Measurements from ENCODE around the gene PRKCQ. TPM values are rescaled to one million over a fixed set of nuclear protein-coding genes. Genes with fewer than 3 reads are reported as not detected.
"Not testable (repeated sequence)": the region's sequence is repeated elsewhere in the genome, so short reads cannot be mapped to it uniquely, and the experiment has no call there.

PRKCQ gene
- total RNA-seq, 1 experiment from 2014 or later: 6.8 TPM

DNA sequence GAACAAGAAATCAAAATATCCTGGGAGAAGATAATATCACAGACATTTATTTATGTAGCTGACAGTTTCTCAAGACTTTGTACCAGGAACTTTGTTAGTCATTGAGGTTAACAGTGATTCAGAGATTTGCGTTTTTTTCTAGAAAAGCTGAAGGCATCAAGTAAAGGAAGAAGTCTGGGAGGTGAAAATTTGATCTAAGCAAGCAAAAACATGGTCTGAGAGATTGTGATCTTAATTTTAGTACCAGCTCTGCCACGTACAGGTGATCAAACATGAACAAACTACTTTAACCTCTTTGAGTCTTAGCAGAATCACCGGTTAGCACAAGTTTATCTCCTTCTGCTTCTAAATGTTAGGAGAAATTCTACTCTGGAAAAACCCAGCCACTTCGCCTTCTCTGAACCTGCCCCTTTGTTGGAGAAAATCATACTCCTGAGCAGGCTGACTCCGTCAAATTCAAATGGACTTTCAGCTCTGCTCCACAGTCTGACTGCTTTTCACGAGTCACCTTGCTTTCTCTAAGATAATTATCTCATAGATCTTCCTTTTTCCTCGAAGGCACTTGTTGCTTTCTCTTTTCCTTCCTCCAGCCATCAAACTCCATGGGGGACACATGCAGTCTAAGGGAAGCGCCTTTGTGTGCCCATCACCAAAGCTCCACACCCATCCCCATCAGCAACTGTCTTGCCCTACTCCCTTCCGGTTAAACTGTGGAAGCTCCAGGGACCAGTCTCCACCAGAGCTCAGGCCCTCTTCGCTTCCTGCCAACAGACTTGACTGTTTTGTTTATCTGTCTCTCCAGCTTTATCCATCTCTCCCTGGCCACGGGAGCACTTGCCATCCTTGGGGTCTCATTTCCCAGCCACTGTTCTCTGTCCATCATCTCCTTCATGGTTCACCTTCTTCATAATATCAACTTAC lies 86.3 kb downstream of the PRKCQ start:
- DNase-seq (ENCODE audit: low spot score): no peak

- DNase-seq (ENCODE audit: low spot score): no peak
Measured at GRCh38 chr10:6492896-6493295, 87.2 kb downstream of the PRKCQ start.

DNA sequence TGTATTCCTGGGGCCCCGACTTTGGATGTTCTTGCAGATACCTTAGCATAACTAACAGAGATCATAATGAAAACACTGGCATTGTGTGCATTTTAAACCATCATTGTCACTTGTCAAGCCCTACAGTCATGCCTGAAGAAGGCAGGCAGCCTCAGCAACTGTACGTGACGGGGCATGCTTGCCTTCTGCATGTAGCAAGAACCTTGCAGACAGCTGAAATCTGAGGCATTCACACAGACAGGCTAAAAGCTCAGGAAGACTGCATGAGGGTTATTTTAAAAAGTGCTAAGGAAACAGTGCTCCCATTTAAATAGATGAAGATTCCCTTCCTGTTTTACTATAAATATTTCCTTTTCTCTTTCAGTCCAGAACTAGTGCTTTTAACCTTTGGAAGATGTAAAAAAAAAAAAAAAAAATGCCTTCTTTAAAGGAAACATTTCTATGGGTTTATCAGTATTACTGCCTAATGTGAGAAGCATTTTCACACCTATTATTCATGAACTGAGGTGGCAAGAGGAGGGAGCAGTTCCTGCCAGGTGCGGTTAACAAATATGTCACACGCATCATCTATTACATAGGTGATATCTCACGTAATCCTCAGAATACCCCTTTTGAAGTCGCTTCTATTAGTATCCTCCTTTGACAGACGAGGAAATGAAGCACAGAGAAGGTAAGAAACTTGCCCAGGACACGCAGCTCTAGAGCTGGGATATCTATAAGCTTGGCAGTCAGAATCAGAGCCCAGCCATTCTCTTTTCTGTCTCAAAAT lies 88.1 kb downstream of the PRKCQ start:
- DNase-seq (ENCODE audit: low spot score): no peak

GRCh38 chr10:6490614-6491013 lies 89.5 kb downstream of the PRKCQ start:
- no peak for DNase-seq (ENCODE audit: low spot score)

DNA sequence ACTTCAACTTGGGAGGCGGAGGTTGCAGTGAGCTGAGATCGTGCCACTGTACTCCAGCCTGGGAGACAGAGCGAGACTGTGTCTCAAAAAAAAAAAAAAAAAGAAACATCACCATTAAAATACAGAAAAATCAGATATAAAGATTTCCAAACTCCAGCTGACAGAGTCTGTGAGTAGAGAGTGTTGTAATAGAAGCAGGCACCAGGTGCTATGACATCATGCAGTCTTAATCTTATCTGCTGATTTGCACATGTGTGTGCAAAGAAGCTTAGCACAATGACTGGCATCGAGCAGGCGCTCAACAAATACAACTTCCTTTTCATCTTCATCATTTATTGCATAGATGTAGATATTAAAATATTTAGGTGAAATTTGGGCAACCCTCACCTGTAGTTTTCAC lies 92.2 kb downstream of the PRKCQ start:
- DNase-seq (ENCODE audit: low spot score): no peak

GRCh38 chr10:6486309-6486708 lies 93.8 kb downstream of the PRKCQ start:
- DNase-seq (ENCODE audit: low spot score): no peak

DNA sequence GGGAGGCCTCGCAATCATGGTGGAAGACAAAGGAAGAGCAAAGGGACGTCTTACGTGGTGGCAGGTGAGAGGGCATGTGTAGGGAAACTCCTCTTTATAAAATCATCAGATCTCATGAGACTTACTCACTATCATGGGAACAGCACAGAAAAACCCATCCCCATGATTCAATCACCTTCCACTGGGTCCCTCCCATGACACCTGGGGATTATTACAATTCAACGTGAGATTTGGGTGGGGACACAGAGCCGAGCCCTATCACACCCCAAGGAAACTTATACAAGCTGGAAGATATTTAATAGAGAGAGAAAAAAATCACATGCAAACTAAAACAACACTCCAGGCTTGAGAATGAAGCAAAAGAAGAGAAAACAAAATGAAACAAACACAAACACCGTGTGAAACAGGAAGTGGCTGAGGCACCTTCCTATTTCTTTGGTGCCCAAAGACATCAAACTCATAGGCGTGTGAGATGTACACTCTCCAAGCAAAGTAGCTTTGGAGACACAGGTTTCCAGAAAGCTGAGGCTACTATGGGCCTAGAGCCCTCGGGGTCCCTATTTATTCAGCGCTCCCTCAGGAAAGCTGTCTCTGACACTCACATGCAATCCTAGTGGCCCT lies 97.2 kb downstream of the PRKCQ start:
- DNase-seq (ENCODE audit: low spot score): no peak

DNA sequence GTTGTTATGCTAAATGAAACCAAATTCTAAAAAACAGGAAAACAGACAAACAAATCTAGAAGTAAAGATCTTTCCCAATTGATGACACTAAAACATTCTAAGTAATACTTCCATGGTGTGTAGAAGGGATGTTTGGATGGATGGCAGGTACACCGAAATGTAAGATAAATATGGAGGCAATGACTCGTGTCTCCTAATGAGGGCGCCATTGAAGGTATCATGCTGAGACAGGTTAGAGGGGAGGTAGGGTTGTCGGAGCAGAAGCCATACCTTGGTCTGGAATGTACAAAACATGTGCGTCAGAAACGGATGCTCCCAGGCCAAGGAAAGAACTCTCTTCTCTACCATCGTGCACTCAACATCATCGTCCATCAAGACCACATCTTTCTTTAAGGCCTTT lies 101.4 kb downstream of the PRKCQ start:
- no peak for DNase-seq (ENCODE audit: low spot score)

DNA sequence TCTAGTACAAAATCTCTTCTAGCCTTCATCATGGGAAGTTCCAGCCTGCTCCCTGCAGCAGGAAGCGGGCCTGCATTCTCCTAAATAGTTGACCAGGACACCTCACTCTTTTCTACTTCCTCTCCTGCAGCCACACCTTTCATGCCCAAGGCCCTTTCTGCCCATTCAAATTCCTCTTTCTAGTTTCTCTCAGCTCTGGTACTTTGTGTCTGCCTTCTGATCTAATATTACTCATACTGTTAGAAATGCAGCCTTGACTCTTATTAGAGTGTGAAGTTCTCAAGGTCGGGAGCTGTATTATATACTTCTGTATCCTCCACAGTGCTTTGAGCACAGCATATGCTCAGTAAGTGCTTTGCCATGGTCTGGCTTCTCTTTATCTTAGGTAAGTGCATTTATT lies 103.1 kb downstream of the PRKCQ start:
- DNase-seq (ENCODE audit: low spot score): no peak

DNA sequence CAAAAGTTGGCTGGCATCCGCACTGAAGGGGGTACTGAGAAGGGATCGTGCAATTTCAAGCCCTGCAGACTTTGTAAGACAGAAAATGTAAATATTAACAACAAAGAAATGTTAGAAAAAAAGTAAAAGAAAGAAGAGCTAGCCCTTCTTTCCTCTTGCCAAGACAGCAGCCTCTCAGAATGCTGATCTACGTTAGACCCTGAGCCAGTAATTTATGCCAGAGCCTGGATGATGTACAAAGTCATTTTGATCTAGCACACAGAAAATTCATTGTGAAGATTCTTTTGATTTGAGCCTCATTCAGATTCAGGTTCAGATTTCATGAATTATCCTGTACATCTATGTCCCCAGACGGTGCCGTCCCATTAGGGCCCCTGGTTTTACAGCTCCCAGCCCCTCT lies 105.2 kb downstream of the PRKCQ start:
- no peak for DNase-seq (ENCODE audit: low spot score)

GRCh38 chr10:6473901-6474370 lies 106.1 kb downstream of the PRKCQ start:
- peak; percentile 31 for DNase-seq (ENCODE audit: low spot score)

DNA sequence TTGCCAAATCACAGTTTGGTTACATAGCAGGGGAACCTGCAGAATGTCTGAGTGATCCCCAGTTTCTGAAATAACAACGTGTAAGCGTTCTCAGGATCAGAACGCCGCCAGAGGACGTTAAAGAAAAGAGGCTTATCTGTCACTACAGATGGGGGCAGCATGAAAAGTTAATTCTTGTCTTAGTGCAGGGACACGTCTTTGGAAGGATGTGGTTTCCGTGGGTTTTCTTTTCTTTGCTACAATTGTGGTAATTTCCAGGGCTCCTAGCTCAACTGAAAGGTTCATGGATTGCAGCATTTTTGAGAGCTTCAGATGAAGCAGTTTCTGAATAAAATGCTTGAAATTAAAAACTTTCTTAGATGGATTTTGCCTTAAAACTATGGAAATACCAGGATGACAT lies 106.6 kb downstream of the PRKCQ start:
- DNase-seq (ENCODE audit: low spot score): peak; percentile 17

- DNase-seq (ENCODE audit: low spot score): not testable (repeated sequence)
Measured at GRCh38 chr10:6472710-6473005, 107.4 kb downstream of the PRKCQ start.

DNA sequence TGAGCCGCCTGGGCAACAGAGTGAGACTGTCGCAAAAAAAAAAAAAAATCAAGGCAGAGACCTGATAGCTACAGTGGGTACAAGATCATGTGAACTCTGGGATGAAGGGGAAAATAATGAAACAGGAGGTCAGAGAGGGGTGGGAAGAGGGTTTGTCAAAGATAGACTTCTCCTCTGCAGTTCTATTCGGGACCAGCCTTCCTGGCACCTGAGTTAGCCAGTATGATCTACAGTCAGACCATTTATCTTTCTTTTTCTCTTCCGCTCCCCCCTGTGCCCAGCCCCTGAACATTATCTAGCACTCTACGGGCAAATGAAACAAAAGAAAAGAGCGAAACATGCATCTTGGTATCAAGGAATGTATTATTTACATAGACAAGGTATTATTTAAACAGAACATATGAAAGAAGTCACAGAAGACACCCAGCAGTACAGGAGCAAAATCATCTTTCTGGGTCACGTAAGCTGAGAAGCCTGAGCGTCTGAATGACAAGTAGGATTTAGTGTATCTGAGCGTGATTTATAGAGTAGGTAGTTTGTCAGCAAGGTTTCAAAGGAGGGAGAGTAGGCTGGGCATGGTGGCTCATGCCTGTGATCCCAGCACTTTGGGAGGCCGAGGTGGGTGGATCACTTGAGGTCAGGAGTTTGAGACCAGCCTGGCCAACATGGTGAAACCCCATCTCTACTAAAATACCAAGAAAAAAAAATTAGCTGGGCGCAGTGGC lies 109.0 kb downstream of the PRKCQ start:
- DNase-seq (ENCODE audit: low spot score): no peak

DNA sequence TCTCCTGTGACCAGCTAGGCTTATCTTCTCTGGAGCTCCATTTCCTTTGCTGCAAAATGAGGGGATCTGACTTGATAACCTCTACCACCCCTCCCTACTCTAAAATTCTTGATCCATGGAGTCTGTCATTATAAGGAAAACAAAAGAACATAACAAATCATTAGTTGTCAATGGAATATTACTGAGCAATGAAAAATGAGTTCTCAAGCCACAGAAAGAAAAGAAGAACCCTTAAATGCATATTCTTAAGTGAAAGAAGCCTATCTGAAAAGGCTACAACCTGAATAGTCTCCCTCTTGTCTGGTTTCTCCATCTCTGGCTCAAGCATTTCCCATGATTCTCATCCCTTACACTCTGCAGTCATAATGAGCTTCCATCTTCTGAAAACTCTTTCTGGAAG lies 110.4 kb downstream of the PRKCQ start:
- no peak for DNase-seq (ENCODE audit: low spot score)

- no peak for DNase-seq (ENCODE audit: low spot score)
Measured at GRCh38 chr10:6465854-6466601, 114.0 kb downstream of the PRKCQ start.

GRCh38 chr10:6465437-6465836 lies 114.6 kb downstream of the PRKCQ start:
- no peak for DNase-seq (ENCODE audit: low spot score)

DNA sequence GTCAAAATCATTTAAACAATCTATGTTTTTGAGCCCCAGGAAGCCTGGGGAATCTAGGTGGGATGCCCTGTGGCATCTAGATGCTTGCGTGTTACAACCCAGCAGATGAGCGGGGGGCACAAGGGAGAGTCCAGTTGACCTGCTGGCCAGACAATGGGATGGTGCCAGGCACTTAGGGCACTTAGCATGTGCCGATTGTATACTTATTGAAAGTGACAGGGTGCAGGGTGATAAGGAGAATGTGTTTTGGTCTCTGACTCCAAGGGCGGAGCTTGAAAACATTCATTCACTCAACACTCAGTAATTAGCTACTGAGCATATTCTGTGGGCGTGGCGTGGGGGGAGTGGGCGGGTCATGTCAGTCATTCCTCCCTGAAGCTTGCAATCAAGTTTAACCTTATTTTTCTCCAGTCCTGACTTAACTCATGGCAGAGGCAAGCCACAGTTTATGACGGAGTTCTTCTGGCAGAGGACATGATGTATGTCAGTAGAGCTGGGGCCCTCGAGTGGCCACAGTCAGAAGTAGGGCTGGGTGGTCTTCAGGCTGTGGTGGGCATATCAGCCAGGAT lies 115.1 kb downstream of the PRKCQ start:
- no peak for DNase-seq (ENCODE audit: low spot score)

DNA sequence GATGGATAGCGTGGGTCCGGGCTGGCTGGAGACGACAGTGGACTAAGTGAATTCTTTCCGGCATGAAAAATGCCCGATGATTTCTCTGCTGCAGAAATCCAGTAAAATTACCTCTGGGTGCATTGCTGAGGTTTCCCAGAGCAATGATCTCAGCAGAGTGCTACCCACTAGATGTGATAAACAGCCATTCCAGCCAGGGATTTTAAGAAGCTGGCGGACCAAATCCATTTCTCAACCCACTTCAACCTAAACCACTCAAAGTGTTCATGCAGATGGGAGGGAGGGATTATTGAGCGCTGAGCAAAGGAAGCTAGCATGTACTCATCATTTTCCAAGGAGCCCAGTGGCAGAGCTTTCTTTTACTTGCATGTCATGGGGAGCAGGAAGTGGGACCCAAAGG lies 116.7 kb downstream of the PRKCQ start:
- no peak for DNase-seq (ENCODE audit: low spot score)

DNA sequence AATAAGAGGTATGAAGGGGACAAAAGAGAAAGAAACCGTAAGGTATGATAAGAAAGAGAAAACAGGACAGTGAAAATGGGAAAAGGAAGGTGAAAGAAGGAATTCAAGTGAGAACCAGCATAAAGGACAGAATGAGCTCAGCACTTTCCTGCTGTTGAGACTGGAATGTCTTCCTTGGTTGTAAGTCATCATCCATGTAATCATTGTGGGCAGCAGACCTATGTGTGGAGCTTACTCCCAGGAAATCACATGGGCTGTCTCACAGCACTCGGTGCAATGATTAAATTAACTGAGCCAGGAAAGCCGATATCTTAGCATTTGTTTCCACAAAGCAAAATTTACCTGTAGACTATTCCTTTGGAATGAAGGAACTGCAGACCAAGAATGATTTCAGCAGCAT lies 118.1 kb downstream of the PRKCQ start:
- peak; percentile 64 for DNase-seq (ENCODE audit: low spot score)

DNA sequence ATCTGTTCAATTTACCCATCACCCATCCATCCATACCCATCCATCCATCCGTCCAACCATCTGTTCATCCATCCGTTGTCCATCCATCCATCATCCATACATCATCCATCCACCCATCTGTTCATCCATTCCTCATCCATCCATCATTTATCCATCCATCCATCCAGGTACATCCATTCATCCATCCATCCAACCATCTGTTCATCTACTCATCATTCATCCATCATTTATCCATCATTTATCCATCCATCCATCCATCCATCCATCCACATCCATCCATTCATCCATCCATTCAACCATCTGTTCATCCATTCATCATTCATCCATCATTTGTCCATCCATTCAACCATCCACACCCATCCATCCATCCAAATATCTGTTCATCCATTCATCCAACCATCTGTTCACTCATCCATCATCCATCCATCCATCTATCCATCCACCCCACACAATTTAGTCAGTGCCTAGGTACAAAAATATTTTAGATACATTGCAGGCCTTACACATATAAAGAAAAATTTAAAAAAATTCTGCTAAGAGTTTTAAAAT lies 119.1 kb downstream of the PRKCQ start:
- DNase-seq (ENCODE audit: low spot score): no peak

Measured in H4 (cell line).